Measurements from ENCODE around the gene NUTF2.
"Not testable (repeated sequence)": the region's sequence is repeated elsewhere in the genome, so short reads cannot be mapped to it uniquely, and the experiment has no call there.

Gene NUTF2

GRCh38 chr16:67888331-67888730 is 41.6 kb downstream of the NUTF2 start:
- DNase-seq: no peak

GRCh38 chr16:67892375-67892774 is 45.6 kb downstream of the NUTF2 start:
- no peak for DNase-seq

- peak; percentile 98 for DNase-seq
These were observed 46.4 kb downstream of the NUTF2 start, which contains the start of gene PSKH1 for GRCh38 chr16:67892899-67893742. Gene PSKH1 (plus strand): TSS chr16:67893254. CDS start chr16:67908750, 15,496 bp downstream.

- DNase-seq: peak; percentile 45
These were observed 47.1 kb downstream of the NUTF2 start for GRCh38 chr16:67893743-67894399.

GRCh38 chr16:67897231-67897630 is 50.5 kb downstream of the NUTF2 start:
- DNase-seq: no peak

GRCh38 chr16:67901734-67902133 is 55.0 kb downstream of the NUTF2 start:
- no peak for DNase-seq

- DNase-seq: no peak
These were observed 56.1 kb downstream of the NUTF2 start for GRCh38 chr16:67902831-67903230.

- DNase-seq: no peak
These were observed 60.9 kb downstream of the NUTF2 start for GRCh38 chr16:67907397-67908180.

- DNase-seq: no peak
These were observed 62.5 kb downstream of the NUTF2 start for GRCh38 chr16:67909056-67909742.

GRCh38 chr16:67910158-67910557 is 63.4 kb downstream of the NUTF2 start:
- peak; percentile 20 for DNase-seq

- DNase-seq: no peak
These were observed 68.2 kb downstream of the NUTF2 start for GRCh38 chr16:67914758-67915495.

- DNase-seq: not testable (repeated sequence)
These were observed 68.7 kb downstream of the NUTF2 start for GRCh38 chr16:67915496-67915769.

GRCh38 chr16:67915831-67916723 is 69.3 kb downstream of the NUTF2 start:
- DNase-seq: no peak

GRCh38 chr16:67917140-67917851 is 70.6 kb downstream of the NUTF2 start:
- no peak for DNase-seq

GRCh38 chr16:67917852-67918236 is 71.1 kb downstream of the NUTF2 start:
- DNase-seq: no peak

GRCh38 chr16:67919622-67920221 is 73.0 kb downstream of the NUTF2 start:
- no peak for DNase-seq
